OCI-LY7 (cell line): ENCODE data around the gene OPCML. TPM values are rescaled to one million over a fixed set of nuclear protein-coding genes. Genes with fewer than 3 reads are reported as not detected.

Experiments used
- BruUV-seq: library from RNA; stranded (reverse); fragments of 400-500 nt; replicated peaks from 2 replicates; lab custom pipeline; 2021; lab: Mats Ljungman, UMichigan
- CTCF ChIA-PET: fragments of 300-600 bp; sonication (Branson Sonifier 250); formaldehyde crosslinking; loops from one replicate; lab custom pipeline; 2022; ENCODE audit warnings: antibody characterized with exemption; ENCODE audit not compliant: unreplicated experiment; lab: Charles Lee
- POLR2A ChIA-PET: fragments of 300-600 bp; sonication (Branson Sonifier 250); formaldehyde crosslinking; loops from one replicate; lab custom pipeline; 2022; ENCODE audit warnings: antibody characterized with exemption; lab: Charles Lee
- DNase-seq: peaks from one replicate; pipeline ENCODE4 v3.0.0-alpha.2; 2015; ENCODE audit warnings: low spot score
- H2AFZ ChIP-seq: fragments of 200-600 bp; sonication (generic), shearing (Covaris generic); 2 replicates; pipeline ENCODE4 v1.6.1; 2014; ENCODE audit warnings: mild to moderate bottlenecking, antibody characterized with exemption, low read length, moderate library complexity
- H3K27ac ChIP-seq: fragments of 200-600 bp; sonication (generic); 2 replicates; pipeline ENCODE4 v1.5.1; 2014; ENCODE audit warnings: mixed run types, low read depth, mild to moderate bottlenecking, moderate library complexity, low read length, inconsistent platforms; ENCODE audit not compliant: poor library complexity, severe bottlenecking
- H3K36me3 ChIP-seq: fragments of 200-600 bp; sonication (generic); 2 replicates; pipeline ENCODE4 v1.6.1; 2014; ENCODE audit warnings: mild to moderate bottlenecking, antibody characterized with exemption, low read length, moderate library complexity, mixed read lengths; ENCODE audit not compliant: insufficient read depth
- H3K4me1 ChIP-seq: fragments of 200-600 bp; sonication (generic); 2 replicates; pipeline ENCODE4 v1.5.1; 2014; ENCODE audit warnings: mild to moderate bottlenecking, low read length; ENCODE audit not compliant: insufficient read depth, poor library complexity, severe bottlenecking
- H3K4me2 ChIP-seq: fragments of 200-600 bp; sonication (generic); 2 replicates; pipeline ENCODE4 v1.6.1; 2014; ENCODE audit warnings: mild to moderate bottlenecking, low read length
- H3K4me3 ChIP-seq: fragments of 200-600 bp; sonication (generic); 2 replicates; pipeline ENCODE4 v1.5.1; 2014; ENCODE audit warnings: mild to moderate bottlenecking, low read depth, low read length; ENCODE audit not compliant: poor library complexity, severe bottlenecking
- H3K79me2 ChIP-seq: fragments of 200-600 bp; sonication (generic); 2 replicates; pipeline ENCODE4 v1.6.1; 2016; ENCODE audit warnings: low read depth, mild to moderate bottlenecking, low read length, moderate library complexity, mixed read lengths; ENCODE audit not compliant: insufficient read depth
- H3K9me2 ChIP-seq: fragments of 200-600 bp; sonication (generic); 2 replicates; pipeline ENCODE4 v1.6.1; 2016; ENCODE audit warnings: mild to moderate bottlenecking, low read length, mixed read lengths; ENCODE audit not compliant: insufficient read depth
- H3K9me3 ChIP-seq: fragments of 200-600 bp; sonication (generic); 2 replicates; pipeline ENCODE4 v1.6.1; 2014; ENCODE audit warnings: mild to moderate bottlenecking, mixed run types, low read length, mixed read lengths
- H4K20me1 ChIP-seq: fragments of 200-600 bp; sonication (generic); 2 replicates; pipeline ENCODE4 v1.6.1; 2014; ENCODE audit warnings: mild to moderate bottlenecking, antibody characterized with exemption, low read length, moderate library complexity, mixed read lengths; ENCODE audit not compliant: insufficient read depth
- CTCF ChIP-seq: fragments of 200-600 bp; sonication (generic); conservative IDR thresholded peaks from 2 replicates; pipeline ENCODE4 v1.5.1; 2014; ENCODE audit warnings: mild to moderate bottlenecking, antibody characterized with exemption, low read length, moderate library complexity, mixed read lengths
- EZH2phosphoT487 ChIP-seq: fragments of 200-600 bp; sonication (generic); IDR thresholded peaks from 2 replicates; pipeline ENCODE4 v1.6.1; 2018; ENCODE audit warnings: low read depth, borderline replicate concordance, mild to moderate bottlenecking, mixed run types, antibody characterized with exemption, low read length, moderate library complexity, mixed read lengths
- intact Hi-C: fragments of 100-400 bp; cut with micrococcal nuclease; formaldehyde crosslinking; loops from one replicate; pipeline ENCODE4 v1.10.0; 2022; ENCODE audit not compliant: unreplicated experiment
- total RNA-seq, 2 experiments: library from RNA; depleted of rRNA in 1 of 2; stranded (reverse); fragments of >200 nt in 1 of 2; shearing (Covaris generic) in 1 of 2; gene quantifications; 2 replicates each; pipeline ENCODE4 v1.2.3, GENCODE V29; 2014 to 2022

Gene OPCML
- total RNA-seq, 2 experiments from 2014 or later, result not detected

GRCh38 chr11:132811649-132812048 is 720.7 kb downstream of the OPCML start:
- no peak for DNase-seq
- no peaks in the 10 kb centered on the region for H3K9me2 ChIP-seq
- ChIA-PET CTCF (no interaction called here), POLR2A (interaction anchor here (0.6 to 0.7 kb wide), 2 partner anchors 10 to 17 kb away, joined by 3 to 5 read pairs; no protein-coding TSS in a partner anchor)
- no peak overlapping the region for H3K4me2 ChIP-seq
- BruUV-seq, result no TSS peak
- H3K79me2 ChIP-seq, result no peaks in the 10 kb centered on the region
- no peak overlapping the region for H2AFZ ChIP-seq
- no peaks in the 10 kb centered on the region for H3K4me1 ChIP-seq
- no peak overlapping the region for H3K4me3 ChIP-seq
- TF ChIP-seq EZH2phosphoT487 (no peak), CTCF (no peak)
- intact Hi-C loops, result no loop called here
- no peaks in the 10 kb centered on the region for H4K20me1 ChIP-seq
- H3K27ac ChIP-seq, result no peak overlapping the region
- no peaks in the 10 kb centered on the region for H3K36me3 ChIP-seq
- no peaks in the 10 kb centered on the region for H3K9me3 ChIP-seq

GRCh38 chr11:132809070-132809469 is 723.2 kb downstream of the OPCML start:
- H3K79me2 ChIP-seq, result no peaks in the 10 kb centered on the region
- no peaks in the 10 kb centered on the region for H3K4me1 ChIP-seq
- POLR2A ChIA-PET, result interaction anchor here (0.8 kb wide), 3 partner anchors 11 to 28 kb away, joined by 3 read pairs; no protein-coding TSS in a partner anchor
- no peak overlapping the region for H2AFZ ChIP-seq
- no peaks in the 10 kb centered on the region for H3K9me3 ChIP-seq
- DNase-seq, result no peak
- CTCF ChIA-PET, result no interaction called here
- no peak overlapping the region for H3K27ac ChIP-seq
- no peaks in the 10 kb centered on the region for H3K9me2 ChIP-seq
- intact Hi-C loops, result no loop called here
- H3K4me2 ChIP-seq, result no peak overlapping the region
- BruUV-seq, result no TSS peak
- H3K4me3 ChIP-seq, result no peak overlapping the region
- TF ChIP-seq CTCF (no peak), EZH2phosphoT487 (no peak)
- H4K20me1 ChIP-seq, result no peaks in the 10 kb centered on the region
- H3K36me3 ChIP-seq, result no peaks in the 10 kb centered on the region

- CTCF ChIA-PET, result no interaction called here
- POLR2A ChIA-PET, result no interaction called here
- Histone ChIP-seq H3K9me3 (no peaks in the 10 kb centered on the region), H2AFZ (no peak overlapping the region), H3K79me2 (no peaks in the 10 kb centered on the region), H3K4me1 (no peaks in the 10 kb centered on the region), H3K36me3 (no peaks in the 10 kb centered on the region), H3K4me3 (no peak overlapping the region), H4K20me1 (no peaks in the 10 kb centered on the region), H3K27ac (no peak overlapping the region), H3K4me2 (no peak overlapping the region), H3K9me2 (no peaks in the 10 kb centered on the region)
- no peak for TF ChIP-seq EZH2phosphoT487
- TF ChIP-seq CTCF, result no peak
- BruUV-seq, result no TSS peak
- intact Hi-C loops, result no loop called here
- no peak for DNase-seq
Measured at GRCh38 chr11:132804258-132804657, 728.0 kb downstream of the OPCML start.
